ENCODE measurements around the gene ACP6. TPM values are rescaled to one million over a fixed set of nuclear protein-coding genes. Genes with fewer than 3 reads are reported as not detected.
"Not testable (repeated sequence)": the region's sequence is repeated elsewhere in the genome, so short reads cannot be mapped to it uniquely, and the experiment has no call there.

The ACP6 gene
- total RNA-seq, 2 donors from 2014 or later = 20.0 to 23.5 TPM

DNA sequence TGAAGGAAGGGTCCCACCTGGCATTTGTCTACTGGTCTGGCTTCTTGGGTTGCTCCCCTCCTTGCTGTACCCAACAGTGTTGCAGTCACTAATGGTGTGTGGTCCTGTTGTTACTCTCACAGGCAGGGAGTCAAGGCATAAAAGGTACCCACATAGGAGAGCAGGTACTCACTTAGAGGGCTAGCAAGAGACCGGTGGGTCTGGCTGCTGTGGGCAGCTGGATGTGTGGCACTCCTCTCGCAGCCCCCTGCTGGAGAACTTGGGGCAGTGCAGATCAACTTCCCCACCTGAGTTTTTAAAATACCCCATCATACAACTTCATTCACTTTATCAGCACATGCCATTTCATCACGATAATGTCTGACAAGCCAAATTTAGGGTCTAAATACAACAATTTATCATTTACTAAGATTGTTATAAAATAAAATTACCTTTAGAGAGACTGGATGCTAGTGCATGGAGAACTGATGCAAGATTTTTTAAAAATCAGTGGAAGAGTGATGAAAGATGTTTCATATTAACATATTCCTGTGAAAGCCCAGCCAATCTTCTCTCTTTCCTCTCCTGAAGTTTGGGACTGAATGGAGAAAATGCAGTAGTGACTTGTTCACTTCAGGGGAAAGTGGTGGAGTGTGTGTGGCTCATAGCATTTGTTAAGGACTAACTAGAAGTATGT lies 42.8 kb downstream of the ACP6 start:
- DNase-seq = peak in 1 of 2 donors; percentile 53

DNA sequence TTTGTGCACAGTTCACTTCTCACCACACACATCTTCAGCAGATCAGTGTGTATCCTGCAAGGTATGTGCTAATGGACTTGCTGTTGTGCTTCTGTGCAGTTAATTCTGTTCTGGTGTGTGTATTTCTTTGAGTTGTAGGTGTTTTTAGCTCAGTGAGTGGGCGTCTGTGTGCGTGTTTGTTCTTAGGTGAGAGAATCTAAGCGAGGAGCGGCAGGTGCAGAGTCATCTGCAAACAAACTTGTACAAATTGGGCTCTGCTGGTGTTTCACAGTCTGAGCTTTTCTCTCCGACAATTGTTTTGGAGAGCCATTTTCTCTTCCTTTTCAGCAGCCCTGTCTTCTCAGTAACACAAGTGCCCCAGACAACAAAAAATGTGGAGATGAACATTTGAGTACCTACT lies 43.6 kb downstream of the ACP6 start:
- DNase-seq = no peak
- ATAC-seq = no peak
- intact Hi-C loops (cut with DNase I, micrococcal nuclease) = loop anchor here in 1 of 2 donors (5.0 kb wide), 1 partner anchor 129 kb away; no protein-coding TSS in a partner anchor

More for the DNA sequence above, 42.8 kb downstream of the ACP6 start:
- intact Hi-C loops (cut with DNase I, micrococcal nuclease) = loop anchor here in 1 of 2 donors (5.0 kb wide), 1 partner anchor 130 kb away; no protein-coding TSS in a partner anchor
- peak; percentile 77 for ATAC-seq

DNA sequence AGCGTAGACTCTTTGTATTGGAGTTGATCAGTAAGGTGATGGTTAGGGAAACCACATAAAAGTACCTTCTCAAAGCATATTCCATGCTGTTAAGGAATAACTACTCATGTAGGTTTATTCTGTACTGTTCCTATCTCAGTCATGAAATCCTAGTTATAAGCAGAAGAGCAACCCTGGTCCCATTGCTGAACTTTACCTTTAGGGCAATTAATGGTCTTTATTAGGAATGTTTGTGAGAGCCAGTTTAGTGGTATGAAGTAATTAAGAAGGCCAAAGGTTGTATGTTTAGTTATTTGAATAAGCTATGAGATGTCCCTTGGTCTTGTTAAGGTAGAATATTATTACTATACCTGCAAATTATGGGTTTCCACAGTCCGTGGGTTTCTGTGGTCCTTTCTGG lies 44.0 kb downstream of the ACP6 start:
- intact Hi-C loops (cut with DNase I, micrococcal nuclease) = loop anchor here in 1 of 2 donors (5.0 kb wide), 1 partner anchor 129 kb away; no protein-coding TSS in a partner anchor
- ATAC-seq (no peak), DNase-seq (no peak)

DNA sequence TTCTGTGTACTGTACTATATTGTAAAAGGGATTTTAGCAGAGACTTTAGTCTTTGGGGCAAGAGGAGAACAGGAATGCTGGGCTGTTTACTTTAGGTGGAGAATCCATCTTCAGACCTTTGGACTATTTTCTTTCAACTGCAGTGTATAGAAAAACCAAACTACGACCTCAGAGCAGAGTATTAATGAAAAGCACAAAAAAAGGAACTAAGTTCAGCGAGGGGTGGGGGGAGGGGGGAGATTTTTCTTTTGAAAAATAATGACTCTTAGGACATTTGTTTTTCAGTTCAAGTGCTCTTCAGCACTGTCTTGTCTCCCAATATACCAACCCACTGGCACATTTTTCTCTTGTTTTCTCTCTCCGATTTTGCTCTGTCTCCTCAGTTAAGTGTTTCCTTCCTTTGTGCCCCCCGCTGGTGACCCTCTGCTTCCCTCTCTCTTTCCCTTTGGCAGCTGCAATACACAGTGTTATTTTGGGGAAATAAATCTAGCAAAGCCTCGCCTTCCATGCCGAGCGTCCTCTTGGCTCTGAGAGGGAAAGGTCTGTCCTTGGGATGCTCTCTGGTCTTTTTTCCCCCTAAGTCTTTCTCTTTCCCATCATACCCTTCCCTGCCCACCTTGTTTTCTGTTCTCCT lies 44.8 kb downstream of the ACP6 start:
- peak; percentile 42 for ATAC-seq

DNA sequence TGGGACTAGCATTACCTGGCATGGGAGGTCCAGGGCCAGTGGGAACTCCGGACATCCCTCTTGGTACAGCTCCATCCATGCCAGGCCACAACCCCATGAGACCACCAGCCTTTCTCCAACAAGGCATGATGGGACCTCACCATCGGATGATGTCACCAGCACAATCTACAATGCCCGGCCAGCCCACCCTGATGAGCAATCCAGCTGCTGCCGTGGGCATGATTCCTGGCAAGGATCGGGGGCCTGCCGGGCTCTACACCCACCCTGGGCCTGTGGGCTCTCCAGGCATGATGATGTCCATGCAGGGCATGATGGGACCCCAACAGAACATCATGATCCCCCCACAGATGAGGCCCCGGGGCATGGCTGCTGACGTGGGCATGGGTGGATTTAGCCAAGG lies 45.8 kb downstream of the ACP6 start:
- ATAC-seq (no peak), DNase-seq (no peak)
- intact Hi-C loops (cut with DNase I, micrococcal nuclease) = no loop called here

More for the DNA sequence above, 44.8 kb downstream of the ACP6 start:
- no peak for DNase-seq
- intact Hi-C loops (cut with DNase I, micrococcal nuclease) = loop anchor here in 1 of 2 donors (5.0 kb wide), 1 partner anchor 128 kb away; no protein-coding TSS in a partner anchor

DNA sequence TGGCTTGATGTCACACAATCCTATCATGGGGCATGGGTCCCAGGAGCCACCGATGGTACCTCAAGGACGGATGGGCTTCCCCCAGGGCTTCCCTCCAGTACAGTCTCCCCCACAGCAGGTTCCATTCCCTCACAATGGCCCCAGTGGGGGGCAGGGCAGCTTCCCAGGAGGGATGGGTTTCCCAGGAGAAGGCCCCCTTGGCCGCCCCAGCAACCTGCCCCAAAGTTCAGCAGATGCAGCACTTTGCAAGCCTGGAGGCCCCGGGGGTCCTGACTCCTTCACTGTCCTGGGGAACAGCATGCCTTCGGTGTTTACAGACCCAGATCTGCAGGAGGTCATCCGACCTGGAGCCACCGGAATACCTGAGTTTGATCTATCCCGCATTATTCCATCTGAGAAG lies 46.3 kb downstream of the ACP6 start:
- intact Hi-C loops (cut with DNase I, micrococcal nuclease) = no loop called here
- ATAC-seq (no peak), DNase-seq (no peak)

DNA sequence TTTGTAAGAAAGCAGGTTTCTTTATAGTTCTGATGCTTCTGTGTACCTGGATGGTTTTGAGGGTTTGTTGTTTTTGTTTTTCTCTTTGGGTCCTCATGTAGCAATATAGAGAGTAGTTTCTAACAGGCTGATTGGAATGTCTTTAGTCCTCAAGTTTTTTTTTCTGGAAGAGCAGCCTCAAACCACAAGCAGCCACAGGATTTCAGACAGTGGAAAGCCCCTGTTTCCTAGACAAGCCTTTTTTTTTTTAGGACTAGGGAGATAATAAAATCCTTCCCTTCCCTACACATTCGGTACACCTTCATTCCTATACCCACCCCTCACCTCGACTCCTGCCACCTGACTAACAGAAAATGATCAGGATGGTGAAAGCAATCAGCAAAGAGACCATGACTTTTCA lies 47.6 kb downstream of the ACP6 start:
- intact Hi-C loops (cut with DNase I, micrococcal nuclease) = no loop called here
- DNase-seq = no peak
- no peak for ATAC-seq

DNA sequence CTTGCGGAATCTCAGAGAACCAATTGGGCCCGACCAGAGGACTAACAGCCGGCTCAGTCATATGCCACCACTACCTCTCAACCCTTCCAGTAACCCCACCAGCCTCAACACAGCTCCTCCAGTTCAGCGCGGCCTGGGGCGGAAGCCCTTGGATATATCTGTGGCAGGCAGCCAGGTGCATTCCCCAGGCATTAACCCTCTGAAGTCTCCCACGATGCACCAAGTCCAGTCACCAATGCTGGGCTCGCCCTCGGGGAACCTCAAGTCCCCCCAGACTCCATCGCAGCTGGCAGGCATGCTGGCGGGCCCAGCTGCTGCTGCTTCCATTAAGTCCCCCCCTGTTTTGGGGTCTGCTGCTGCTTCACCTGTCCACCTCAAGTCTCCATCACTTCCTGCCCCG lies 49.8 kb downstream of the ACP6 start:
- intact Hi-C loops (cut with DNase I, micrococcal nuclease) = no loop called here
- no peak for ATAC-seq
- no peak for DNase-seq

DNA sequence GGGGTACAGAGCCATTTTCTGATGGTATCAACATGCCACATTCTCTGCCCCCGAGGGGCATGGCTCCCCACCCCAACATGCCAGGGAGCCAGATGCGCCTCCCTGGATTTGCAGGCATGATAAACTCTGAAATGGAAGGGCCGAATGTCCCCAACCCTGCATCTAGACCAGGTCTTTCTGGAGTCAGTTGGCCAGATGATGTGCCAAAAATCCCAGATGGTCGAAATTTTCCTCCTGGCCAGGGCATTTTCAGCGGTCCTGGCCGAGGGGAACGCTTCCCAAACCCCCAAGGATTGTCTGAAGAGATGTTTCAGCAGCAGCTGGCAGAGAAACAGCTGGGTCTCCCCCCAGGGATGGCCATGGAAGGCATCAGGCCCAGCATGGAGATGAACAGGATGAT lies 50.6 kb downstream of the ACP6 start:
- no peak for DNase-seq
- no peak for ATAC-seq
- intact Hi-C loops (cut with DNase I, micrococcal nuclease) = no loop called here

DNA sequence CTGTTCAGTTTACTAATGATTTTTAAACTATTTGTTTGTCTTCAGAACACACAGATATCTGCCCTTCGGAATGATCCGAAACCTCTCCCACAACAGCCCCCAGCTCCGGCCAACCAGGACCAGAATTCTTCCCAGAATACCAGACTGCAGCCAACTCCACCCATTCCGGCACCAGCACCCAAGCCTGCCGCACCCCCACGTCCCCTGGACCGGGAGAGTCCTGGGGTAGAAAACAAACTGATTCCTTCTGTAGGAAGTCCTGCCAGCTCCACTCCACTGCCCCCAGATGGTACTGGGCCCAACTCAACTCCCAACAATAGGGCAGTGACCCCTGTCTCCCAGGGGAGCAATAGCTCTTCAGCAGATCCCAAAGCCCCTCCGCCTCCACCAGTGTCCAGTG lies 51.6 kb downstream of the ACP6 start:
- intact Hi-C loops (cut with DNase I, micrococcal nuclease) = no loop called here
- ATAC-seq = no peak
- DNase-seq = no peak

DNA sequence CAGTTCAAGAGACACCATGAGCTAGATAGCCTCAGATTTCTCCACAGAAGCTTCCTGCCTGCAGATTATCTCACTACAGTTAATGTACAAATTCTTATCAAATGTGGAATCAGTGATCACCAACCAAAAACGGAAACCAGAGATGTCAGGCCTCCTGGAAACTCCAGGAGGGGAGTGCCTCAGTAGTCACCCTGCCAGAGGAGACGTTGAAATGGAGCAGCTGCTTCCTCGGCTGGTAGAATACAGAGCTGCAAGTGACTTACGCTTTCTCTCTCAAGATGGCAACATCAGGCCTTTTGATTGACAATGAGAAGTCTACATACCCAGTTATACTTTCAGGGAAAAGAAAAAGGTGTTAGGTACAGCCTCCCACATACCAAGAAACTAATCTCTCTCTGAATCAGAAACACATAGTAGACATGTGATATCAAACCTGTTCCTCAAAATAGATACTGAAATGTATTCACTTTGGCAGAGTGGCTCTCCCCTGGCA lies 52.2 kb downstream of the ACP6 start:
- intact Hi-C loops (cut with DNase I, micrococcal nuclease) = no loop called here
- no peak for ATAC-seq
- no peak for DNase-seq

DNA sequence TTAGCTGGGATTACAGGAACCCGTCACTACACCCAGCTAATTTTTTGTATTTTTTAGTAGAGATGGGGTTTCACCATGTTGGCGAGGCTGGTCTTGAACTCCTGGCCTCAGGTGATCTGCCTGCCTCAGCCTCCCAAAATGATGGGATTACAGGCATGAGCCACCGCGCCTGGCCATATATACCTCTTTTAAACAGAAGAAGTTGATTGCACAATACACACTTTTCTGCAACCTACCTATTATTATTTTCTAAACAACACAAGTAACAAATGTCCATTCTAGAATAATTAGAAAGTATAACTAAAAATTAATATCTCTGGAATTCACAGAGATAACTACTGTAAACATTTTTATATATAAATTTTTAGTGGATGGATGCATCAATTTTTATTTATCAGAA lies 55.4 kb downstream of the ACP6 start:
- intact Hi-C loops (cut with DNase I, micrococcal nuclease); DNase-seq; ATAC-seq: not testable (repeated sequence)

DNA sequence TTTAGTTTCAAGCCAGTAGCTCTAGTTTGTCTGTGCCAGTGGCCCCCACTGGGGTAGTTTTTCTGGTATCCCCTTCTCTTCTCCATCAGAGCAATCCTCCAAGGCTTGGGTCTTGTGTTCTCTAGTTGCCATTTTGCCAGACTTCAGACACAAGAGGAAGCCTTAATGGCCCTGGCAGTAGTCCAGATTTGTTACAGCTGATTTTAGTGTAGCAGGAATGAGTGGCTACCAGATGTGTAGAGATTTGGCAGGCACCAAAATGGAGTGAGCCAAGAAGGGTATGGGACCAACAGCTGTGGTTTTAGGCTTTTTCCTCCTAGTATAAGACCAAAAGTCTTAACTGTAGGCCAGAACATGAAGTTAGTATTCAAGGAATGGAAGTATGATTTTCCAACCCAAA lies 56.8 kb downstream of the ACP6 start:
- DNase-seq (no peak), ATAC-seq (no peak)
- intact Hi-C loops (cut with DNase I, micrococcal nuclease) = no loop called here

DNA sequence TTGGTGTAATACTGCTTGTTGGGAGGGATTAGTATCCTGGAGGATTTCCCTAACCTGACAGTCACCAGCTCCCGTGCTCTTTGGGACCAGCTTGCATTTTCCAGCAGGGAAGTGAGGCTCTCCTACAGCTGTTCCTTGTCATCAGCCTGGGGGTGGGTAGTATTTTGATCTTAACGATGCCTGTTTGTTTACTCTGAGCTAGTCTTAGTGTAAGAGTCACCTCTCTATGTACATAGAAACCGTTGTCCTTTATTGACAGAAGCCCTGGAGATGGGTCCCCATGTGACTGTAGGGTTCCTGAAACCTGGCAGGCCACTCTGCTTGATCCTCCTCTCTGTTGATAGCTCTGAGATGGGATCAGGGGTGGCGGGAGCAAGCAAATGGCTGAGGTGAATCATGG lies 58.0 kb downstream of the ACP6 start:
- DNase-seq = no peak
- peak; percentile 70 for ATAC-seq
- intact Hi-C loops (cut with DNase I, micrococcal nuclease) = no loop called here

DNA sequence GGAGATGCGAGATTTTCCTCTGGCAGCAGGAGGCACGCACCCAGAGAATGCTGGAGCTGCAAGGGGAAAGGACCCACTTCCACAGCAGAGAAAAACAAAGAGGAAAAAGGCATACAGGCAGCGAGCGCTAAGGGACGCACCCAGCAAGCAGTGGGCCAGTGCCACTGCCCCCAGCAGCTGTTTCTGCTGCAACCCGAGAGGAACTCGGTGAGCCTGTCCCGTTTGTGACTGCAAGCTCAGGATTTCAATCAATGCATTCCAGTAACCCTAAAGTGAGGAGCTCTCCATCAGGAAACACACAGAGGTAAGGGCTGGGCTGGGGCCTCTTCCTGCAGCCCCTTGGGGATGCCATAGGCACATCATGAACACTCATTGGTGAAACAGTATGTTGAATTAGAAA lies 58.7 kb downstream of the ACP6 start:
- intact Hi-C loops (cut with DNase I, micrococcal nuclease) = no loop called here
- ATAC-seq (no peak), DNase-seq (no peak)

DNA sequence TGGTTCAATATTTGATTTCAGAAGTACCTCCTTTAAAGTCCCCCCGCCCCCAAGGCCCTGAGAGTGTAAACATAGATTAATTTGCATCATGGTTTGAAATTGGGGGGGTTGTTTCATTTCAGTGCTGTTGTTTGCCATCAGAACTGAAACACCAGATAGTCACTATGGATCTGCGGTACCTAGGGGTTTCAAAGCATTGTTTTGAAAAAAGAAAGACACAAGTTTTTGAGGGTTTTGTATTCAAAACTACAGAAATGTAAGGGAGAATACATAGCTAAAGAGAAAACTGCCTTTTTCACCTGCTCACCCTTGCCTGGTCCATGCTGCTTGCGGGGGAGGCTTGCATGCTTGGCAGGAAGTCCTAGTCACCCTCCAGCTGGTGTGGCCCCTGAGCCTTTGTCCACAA lies 59.3 kb downstream of the ACP6 start:
- intact Hi-C loops (cut with DNase I, micrococcal nuclease) = no loop called here
- no peak for DNase-seq
- no peak for ATAC-seq

DNA sequence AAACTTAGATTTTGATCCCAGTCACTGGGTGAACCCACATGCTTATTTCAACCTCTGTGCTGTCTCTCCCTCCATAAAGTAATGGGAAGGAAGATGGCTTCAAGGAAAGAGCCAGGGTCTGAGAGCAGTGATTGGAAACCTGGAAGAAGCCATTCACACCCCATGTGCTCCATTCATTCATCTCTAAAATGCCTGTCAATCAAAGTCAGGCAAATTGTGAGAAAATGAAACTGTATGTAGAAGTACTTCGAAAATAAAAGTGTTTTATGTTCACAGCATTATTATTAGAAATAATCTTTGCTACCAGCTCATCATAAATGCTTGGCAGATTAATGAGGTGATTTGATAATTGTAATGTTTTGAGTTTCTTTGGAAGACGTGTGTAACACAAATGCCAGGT lies 61.0 kb downstream of the ACP6 start:
- DNase-seq = no peak
- ATAC-seq = no peak
- intact Hi-C loops (cut with DNase I, micrococcal nuclease) = loop anchor here in 1 of 2 donors (10.0 kb wide), 1 partner anchor 445 kb away; no protein-coding TSS in a partner anchor

DNA sequence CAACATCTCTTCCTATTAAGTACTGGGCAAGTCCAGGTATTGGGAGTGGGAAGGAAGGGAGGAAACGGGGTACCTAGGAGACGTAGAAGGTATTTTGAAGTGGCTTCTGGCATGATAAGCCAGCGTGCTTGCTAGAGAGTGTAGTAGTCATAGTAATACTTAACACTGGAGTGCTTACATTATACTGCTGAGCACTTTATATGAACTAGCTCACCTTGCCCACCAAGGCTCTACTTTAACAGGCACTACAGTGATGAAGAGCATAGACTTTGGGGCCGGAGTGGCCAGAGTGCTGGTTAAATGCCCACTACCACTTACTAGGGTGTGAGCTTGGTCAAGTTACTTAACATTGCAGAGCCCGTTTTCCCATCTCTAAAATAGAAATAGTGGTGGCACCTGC lies 61.7 kb downstream of the ACP6 start:
- no peak for DNase-seq
- ATAC-seq = no peak
- intact Hi-C loops (cut with DNase I, micrococcal nuclease) = loop anchor here in 1 of 2 donors (10.0 kb wide), 1 partner anchor 444 kb away; no protein-coding TSS in a partner anchor

DNA sequence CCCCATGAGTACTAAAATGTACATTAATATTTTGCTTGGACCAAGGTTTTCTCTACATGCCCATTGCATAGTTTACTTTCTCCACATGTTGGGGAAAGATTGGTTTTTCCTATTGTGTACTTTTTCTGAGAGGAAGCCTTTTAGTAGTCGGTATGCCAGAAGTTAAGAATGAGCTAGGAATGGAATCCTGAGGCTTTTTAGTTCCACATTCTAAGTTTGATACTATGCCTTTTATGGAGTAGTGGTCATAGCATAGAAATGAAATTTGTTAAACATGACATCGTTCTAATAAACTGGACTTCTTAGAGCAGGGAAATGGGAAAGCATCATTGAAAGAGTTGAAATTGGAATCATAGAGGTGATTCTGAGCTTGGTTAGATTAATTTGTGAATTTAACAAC lies 64.7 kb downstream of the ACP6 start:
- intact Hi-C loops (cut with DNase I, micrococcal nuclease) = loop anchor here in 1 of 2 donors (10.0 kb wide), 1 partner anchor 441 kb away; no protein-coding TSS in a partner anchor
- no peak for ATAC-seq
- DNase-seq = no peak

DNA sequence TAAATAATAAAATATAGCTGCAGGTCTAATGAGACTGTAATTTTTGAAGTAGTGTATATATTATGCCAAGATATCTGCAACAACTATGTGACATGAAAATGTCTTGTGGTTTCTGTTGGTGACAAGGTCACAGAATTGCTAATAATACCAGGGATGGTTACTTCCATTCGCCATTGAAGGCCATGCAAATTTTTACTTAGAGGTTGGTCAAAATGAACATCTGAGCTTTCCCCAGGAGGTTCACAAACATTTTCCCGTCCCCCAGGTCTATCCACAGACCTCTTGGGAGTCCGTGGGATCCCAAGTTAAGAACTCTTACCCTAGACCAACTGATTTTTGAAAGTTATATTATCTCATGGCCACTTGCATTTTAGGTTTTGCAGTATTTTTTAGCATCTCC lies 66.3 kb downstream of the ACP6 start:
- no peak for ATAC-seq
- no peak for DNase-seq
- intact Hi-C loops (cut with DNase I, micrococcal nuclease) = loop anchor here in 1 of 2 donors (10.0 kb wide), 1 partner anchor 439 kb away; no protein-coding TSS in a partner anchor

Measured in left colon (tissue), 2 donors.